ENCODE measurements around the gene NUDCD3.
"Not testable (repeated sequence)": the region's sequence is repeated elsewhere in the genome, so short reads cannot be mapped to it uniquely, and the experiment has no call there.

Gene NUDCD3

DNA sequence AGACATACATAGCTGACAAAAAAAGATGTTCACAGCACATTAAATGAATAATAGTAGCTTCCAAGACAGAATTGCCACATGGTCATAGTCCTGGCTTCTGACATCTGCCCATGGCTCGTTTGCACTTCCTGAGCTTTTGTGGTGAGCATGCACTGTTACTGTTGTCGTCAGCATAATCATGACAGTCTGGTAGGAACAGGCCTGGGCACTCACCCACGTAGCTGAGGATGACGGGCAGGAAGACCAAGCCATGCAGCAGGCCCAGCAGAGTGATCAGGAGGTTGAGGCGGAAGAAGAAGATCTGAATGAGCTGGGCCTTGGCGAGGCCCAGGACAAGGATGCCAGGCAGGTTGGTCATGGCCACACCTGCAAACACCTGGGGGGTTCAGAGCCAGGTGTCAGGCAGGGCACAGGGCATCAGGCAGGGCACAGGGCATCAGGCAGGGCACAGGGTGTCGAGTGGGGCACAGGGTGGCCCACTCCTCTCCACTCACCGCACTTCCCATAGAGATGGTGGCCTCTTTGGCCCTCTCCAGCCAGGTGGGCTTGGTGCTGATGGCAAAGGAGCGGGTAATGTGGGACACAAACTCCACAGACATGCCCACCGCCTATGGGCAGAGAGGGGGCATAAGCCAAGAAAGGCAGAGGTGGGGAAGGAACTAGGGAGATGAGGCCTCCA lies 25.3 kb upstream of the NUDCD3 start:
- DNase-seq, result no peak

- no peak for DNase-seq
These were observed 22.3 kb upstream of the NUDCD3 start for GRCh38 chr7:44512736-44513135.

DNA sequence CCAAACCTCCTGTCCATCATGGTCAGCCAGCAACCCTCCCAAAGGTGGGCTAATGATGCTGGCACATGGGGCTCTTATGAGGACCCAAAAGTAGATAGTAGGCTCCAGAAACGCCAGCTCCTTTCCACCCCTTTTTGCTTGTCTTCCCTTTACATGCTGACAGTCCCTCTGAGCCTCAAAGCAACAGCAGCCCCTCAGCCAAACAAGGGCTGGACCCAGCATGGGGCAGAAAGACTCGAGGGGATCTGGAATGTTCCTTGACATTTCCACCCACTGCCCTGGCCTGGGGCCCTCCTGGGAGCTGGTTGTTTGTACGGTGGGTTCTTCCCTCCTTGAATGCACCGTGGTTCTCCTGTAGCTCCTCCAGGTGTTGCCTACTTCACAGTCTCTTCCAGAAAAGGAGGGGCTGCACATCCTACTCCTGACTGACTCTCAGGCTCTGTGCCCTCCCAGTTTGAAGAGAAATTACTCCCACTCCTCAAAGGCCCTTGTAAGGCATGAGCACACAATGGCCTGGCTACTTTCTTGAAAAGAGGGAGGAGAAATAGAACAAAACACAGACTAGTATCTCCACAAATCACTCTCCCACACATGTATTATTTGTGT lies 21.5 kb upstream of the NUDCD3 start:
- no peak for DNase-seq

GRCh38 chr7:44511236-44511635 lies 20.8 kb upstream of the NUDCD3 start:
- no peak for DNase-seq

- DNase-seq, result no peak
These were observed 18.0 kb upstream of the NUDCD3 start for GRCh38 chr7:44508328-44509030.

DNA sequence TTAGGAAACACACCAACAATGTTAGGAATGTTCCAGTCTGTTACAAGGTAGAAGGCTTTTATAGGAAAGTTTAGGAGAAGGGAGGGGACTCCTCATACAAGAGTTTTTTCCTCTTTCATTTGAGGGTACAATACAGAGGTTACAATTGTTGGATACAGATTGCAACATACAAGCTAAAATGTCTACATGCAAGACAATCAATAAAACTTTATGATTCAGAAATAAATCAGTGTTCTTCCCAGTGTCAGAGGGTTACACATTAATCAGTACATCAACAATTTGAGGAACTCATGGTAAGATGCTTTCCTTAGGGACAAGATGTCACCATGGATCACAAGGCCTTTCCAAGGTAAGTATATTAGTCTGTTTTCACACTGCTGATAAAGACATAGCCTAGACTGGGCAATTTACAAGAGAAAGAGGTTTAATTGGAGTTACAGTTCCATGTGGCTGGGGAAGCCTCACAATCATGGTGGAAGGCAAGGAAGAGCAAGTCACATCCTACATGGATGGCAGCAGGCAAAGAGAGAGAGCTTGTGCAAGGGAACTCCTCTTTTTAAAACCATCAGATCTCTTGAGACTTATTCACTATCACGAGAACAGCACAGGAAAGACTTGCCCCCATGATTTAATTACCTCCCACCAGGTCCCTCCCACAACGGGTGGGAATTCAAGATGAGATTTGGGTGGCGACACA lies 16.3 kb upstream of the NUDCD3 start:
- DNase-seq, result not testable (repeated sequence)

- peak; percentile 12 for DNase-seq
These were observed 15.1 kb upstream of the NUDCD3 start for GRCh38 chr7:44505595-44505994.

GRCh38 chr7:44498230-44498954 lies 7.9 kb upstream of the NUDCD3 start:
- no peak for DNase-seq

DNA sequence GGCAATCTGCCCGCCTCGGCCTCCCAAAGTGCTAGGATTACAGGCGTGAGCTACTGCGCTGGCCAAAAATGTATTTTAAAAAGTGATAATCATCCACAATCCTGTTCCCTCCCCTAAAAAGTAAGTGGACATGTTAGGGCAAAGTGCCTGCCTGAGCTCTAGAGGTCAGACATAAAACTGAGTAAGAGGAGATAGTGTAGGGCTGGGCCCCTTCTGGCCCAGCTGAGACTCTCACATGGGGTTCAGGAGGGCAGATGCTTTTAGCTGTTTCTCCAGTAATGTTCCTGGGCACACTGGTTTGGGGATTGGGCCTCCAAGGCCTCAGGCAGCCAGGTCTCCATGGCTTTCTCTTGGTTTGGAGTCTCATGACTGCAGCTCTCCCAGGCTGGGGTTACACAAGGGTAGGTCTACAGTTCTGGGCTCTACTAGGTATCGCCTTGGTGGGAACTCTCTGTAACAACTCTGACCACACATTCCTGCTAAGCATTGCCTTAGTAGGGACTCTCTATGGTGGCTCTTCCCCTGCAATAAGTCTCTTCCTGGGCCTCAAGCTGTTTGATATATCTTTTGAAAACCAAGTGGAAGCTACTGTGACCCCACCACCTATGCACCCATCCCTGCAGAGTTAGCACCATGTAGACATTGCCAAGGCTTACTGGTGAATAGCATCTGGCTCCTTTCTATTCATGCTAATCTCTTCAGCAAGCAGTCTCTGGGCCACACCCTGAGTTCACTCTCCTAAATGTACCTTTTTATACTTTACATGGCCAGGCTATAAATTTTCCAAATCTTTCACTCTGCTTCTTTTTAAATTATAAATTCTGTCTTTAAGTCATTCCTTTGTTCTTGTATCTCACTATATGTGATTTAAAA lies 6.9 kb upstream of the NUDCD3 start:
- no peak for DNase-seq

- DNase-seq, result no peak
These were observed 5.9 kb upstream of the NUDCD3 start for GRCh38 chr7:44496385-44496784.

GRCh38 chr7:44494960-44495359 lies 4.5 kb upstream of the NUDCD3 start:
- DNase-seq, result no peak

DNA sequence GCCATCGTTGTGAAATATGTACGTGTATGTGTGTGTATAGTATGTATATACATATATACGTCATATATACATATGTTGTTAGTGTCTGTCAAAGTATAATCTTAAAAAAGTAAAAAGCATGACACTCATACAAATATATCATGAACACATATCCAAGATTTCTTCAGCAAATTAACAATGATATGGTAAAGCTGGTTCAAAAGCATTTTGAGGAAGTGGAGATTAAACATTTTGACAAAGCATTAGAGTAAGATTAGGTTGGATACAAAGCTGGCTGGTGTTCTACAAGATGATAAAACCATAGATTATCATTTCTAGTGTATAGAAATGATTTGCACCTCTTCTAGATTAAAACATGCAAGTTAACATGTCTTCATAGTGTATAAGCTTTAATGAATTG lies 771 bp upstream of the NUDCD3 start:
- no peak for DNase-seq

GRCh38 chr7:44489955-44490350 lies 505 bp downstream of the NUDCD3 start:
- peak; percentile 64 for DNase-seq

- no peak for DNase-seq
These were observed 1.5 kb downstream of the NUDCD3 start for GRCh38 chr7:44488955-44489354.

GRCh38 chr7:44486693-44487092 lies 3.8 kb downstream of the NUDCD3 start:
- DNase-seq, result peak; percentile 27

DNA sequence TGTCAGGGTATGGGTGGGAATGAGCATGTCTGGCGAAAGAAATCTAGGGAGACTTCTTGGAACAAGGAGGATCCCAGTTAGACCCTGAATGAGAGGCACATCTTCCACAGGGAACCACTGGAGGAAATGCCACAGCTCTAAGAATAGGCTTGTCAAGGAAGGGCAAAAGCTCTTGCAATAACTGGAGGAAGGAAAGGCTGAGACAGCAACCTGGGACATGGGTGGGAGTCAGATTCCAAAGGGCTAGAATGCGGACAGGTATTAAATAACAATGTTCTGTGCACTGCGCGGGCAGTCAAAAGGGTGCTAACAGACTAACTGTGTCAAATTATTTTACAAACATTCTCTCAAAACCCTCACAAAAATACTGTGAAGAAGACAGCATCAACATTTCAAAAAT lies 4.5 kb downstream of the NUDCD3 start:
- DNase-seq, result no peak

DNA sequence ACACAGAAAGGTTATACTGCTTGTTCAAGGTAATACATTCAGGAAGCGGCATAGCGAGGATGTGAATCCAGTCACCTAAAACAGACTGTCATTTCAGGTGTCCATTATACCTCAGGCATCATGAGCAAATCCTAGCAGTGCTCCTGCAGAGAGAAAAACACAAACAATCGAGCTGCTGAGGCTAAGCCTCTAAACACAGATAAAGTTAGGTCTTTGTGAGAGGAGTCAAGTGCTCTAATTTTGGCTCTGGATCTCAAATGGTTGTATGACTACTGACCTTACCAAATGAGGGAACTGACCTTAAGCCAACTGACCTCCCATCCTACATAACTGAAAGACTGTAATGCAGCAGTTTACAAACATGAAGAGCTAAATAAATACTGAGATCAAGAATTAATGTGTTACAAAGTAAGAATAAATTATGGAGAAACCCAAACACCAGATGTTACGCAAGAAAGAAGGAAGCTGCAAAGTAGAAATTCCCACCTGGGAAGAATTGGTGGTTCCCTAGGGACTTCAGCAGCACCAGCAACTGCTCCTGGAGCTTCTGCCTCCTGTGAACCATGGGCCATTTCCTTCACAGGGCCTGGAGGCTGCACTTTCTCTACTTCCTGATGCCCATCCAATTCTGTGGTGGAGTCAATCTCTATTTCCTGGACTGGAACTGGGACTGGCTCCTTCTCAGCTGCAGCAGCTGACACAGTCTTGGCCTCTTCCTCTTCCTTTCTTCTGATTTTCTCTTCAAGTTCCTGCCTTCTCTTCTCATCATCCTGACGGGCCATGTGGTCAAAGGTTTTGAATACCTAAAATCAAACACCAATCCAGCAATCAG lies 5.8 kb downstream of the NUDCD3 start:
- DNase-seq, result no peak

- DNase-seq, result no peak
These were observed 7.7 kb downstream of the NUDCD3 start for GRCh38 chr7:44482502-44483485.

GRCh38 chr7:44477938-44478337 lies 12.5 kb downstream of the NUDCD3 start:
- DNase-seq, result no peak

All from activated CD4-positive, alpha-beta T cell treated with anti-CD3 and anti-CD28 coated beads, Interleukin-2, Interleukin-6, amounts not matched to agents 100 ng/mL and 50 ng/mL, durations not matched to agents 16 hours and 8 hours (primary cell).